Adipocyte (in vitro differentiated cells): Measurements from ENCODE around the gene MSH6.

Source experiments
- DNase-seq: peaks from one replicate; pipeline ENCODE4 v3.0.0-alpha.2; 2015; ENCODE audit warnings: low read depth
- H3K27me3 ChIP-seq: replicated peaks from 2 replicates; pipeline ENCODE4 v1.7.0; 2013; ENCODE audit warnings: mild to moderate bottlenecking, low read length, moderate library complexity; ENCODE audit not compliant: control insufficient read depth, insufficient read depth
- H3K36me3 ChIP-seq: 2 replicates; pipeline ENCODE4 v1.7.0; 2013; ENCODE audit warnings: low read length, mild to moderate bottlenecking, moderate library complexity; ENCODE audit not compliant: control insufficient read depth, insufficient read depth, severe bottlenecking
- H3K4me1 ChIP-seq: 2 replicates; pipeline ENCODE4 v1.7.0; 2013; ENCODE audit warnings: mild to moderate bottlenecking, low read length, moderate library complexity; ENCODE audit not compliant: control insufficient read depth, insufficient read depth
- H3K4me3 ChIP-seq: 2 replicates; pipeline ENCODE4 v1.7.0; 2013; ENCODE audit warnings: mild to moderate bottlenecking, low read length, moderate library complexity
- H3K9ac ChIP-seq: 2 replicates; pipeline ENCODE4 v1.7.0; 2013; ENCODE audit warnings: mild to moderate bottlenecking, low read length, moderate library complexity
- H3K9me3 ChIP-seq: 2 replicates; pipeline ENCODE4 v1.7.0; 2013; ENCODE audit warnings: mild to moderate bottlenecking, low read length, moderate library complexity; ENCODE audit not compliant: control insufficient read depth

Gene MSH6, protein sequence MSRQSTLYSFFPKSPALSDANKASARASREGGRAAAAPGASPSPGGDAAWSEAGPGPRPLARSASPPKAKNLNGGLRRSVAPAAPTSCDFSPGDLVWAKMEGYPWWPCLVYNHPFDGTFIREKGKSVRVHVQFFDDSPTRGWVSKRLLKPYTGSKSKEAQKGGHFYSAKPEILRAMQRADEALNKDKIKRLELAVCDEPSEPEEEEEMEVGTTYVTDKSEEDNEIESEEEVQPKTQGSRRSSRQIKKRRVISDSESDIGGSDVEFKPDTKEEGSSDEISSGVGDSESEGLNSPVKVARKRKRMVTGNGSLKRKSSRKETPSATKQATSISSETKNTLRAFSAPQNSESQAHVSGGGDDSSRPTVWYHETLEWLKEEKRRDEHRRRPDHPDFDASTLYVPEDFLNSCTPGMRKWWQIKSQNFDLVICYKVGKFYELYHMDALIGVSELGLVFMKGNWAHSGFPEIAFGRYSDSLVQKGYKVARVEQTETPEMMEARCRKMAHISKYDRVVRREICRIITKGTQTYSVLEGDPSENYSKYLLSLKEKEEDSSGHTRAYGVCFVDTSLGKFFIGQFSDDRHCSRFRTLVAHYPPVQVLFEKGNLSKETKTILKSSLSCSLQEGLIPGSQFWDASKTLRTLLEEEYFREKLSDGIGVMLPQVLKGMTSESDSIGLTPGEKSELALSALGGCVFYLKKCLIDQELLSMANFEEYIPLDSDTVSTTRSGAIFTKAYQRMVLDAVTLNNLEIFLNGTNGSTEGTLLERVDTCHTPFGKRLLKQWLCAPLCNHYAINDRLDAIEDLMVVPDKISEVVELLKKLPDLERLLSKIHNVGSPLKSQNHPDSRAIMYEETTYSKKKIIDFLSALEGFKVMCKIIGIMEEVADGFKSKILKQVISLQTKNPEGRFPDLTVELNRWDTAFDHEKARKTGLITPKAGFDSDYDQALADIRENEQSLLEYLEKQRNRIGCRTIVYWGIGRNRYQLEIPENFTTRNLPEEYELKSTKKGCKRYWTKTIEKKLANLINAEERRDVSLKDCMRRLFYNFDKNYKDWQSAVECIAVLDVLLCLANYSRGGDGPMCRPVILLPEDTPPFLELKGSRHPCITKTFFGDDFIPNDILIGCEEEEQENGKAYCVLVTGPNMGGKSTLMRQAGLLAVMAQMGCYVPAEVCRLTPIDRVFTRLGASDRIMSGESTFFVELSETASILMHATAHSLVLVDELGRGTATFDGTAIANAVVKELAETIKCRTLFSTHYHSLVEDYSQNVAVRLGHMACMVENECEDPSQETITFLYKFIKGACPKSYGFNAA (N-terminal part only)

DNA sequence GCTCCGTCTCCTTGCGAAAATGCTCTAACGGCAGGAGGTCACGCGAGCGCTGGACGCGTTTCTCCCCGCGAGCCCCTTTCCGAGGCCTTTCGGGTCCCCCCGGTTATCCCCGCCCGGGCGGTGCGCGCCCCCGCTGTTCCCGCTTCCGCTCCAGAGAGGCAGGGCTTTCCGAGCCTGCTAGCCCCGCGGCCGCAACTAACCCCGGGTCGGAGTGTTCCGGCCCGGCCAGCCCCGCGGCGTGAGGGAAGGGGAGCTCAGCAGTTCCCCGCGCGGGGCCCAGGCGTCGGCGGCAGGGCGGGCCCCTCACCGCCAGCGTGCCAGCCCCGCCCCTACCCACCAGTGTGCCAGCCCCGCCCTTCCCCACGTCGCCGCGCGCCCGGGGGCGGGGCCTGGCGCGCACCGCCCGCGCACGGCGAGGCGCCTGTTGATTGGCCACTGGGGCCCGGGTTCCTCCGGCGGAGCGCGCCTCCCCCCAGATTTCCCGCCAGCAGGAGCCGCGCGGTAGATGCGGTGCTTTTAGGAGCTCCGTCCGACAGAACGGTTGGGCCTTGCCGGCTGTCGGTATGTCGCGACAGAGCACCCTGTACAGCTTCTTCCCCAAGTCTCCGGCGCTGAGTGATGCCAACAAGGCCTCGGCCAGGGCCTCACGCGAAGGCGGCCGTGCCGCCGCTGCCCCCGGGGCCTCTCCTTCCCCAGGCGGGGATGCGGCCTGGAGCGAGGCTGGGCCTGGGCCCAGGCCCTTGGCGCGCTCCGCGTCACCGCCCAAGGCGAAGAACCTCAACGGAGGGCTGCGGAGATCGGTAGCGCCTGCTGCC lies at the start of gene MSH6:
MSH6 (plus strand) TSS at position 475 of the 815 bp plus-strand sequence; CDS start at position 564, 89 bp downstream.
- no peaks in the 10 kb centered on the region for H3K27me3 ChIP-seq
- peaks cover 6% of the 10 kb centered on the region for H3K4me1 ChIP-seq
- peak within 1 kb of the TSS; percentile 95 for H3K9ac ChIP-seq
- no peaks in the 10 kb centered on the region for H3K9me3 ChIP-seq
- peak; percentile 97 for DNase-seq
- no peaks in the 10 kb centered on the region for H3K36me3 ChIP-seq
- H3K4me3 ChIP-seq: peak within 1 kb of the TSS; percentile 94

DNA sequence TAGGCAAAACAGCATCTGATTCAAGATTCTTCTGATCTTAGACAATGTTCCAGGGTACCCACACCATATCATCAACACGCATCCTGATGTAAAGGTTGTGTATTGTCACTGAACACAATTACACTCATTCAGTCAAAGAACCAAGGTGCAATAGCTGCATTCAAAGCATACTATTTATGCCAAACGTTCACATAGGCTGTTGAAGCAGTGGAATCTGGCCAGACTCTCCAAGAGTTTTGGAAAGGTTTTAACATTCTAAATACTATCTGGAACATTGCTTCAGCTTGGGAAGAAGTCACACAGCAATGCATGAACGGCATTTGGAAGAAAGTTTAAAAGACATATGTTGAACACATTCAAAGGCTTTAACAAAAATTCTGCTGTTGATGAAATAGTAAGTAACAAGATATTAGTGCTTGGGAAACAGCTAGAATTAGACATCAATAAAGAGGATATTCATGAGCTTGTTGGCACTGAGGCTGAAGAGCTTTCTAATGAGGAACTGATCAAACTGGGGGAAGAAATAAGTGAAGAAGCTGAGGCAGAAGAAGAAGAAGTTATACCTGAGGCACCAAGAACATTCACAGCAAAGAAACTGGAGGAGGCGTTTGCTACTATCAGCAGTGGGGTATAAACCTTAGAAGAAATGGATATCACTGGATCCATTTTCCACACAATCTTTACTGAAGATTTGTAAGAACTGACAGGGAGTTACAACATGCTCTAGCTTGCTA lies 47.6 kb upstream of the MSH6 start:
- no peak overlapping the region for H3K4me3 ChIP-seq
- no peak overlapping the region for H3K9ac ChIP-seq
- H3K27me3 ChIP-seq: peaks cover 24% of the 10 kb centered on the region
- peak; percentile 24 for DNase-seq
- no peaks in the 10 kb centered on the region for H3K9me3 ChIP-seq
- H3K36me3 ChIP-seq: no peaks in the 10 kb centered on the region
- peaks cover 13% of the 10 kb centered on the region for H3K4me1 ChIP-seq

DNA sequence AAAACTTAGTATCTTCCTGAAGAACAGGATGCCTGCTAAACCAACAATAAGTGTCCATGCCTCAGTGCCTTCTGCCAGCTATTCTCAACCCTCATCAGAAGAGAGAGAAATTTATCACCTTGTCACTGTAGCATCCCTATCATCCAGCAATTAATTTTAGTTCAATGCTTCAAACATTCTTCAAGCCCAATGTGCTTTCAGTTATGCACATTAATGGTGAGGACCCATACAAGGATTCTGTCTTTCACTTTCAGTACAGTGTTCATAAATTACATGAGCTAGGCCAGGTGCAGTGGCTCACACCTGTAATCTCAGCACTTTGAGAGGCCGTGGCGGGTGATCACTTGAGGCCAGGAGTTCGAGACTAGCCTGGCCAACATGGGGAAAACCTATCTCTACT lies 47.0 kb upstream of the MSH6 start:
- peaks cover 24% of the 10 kb centered on the region for H3K27me3 ChIP-seq
- H3K4me3 ChIP-seq: no peak overlapping the region

DNA sequence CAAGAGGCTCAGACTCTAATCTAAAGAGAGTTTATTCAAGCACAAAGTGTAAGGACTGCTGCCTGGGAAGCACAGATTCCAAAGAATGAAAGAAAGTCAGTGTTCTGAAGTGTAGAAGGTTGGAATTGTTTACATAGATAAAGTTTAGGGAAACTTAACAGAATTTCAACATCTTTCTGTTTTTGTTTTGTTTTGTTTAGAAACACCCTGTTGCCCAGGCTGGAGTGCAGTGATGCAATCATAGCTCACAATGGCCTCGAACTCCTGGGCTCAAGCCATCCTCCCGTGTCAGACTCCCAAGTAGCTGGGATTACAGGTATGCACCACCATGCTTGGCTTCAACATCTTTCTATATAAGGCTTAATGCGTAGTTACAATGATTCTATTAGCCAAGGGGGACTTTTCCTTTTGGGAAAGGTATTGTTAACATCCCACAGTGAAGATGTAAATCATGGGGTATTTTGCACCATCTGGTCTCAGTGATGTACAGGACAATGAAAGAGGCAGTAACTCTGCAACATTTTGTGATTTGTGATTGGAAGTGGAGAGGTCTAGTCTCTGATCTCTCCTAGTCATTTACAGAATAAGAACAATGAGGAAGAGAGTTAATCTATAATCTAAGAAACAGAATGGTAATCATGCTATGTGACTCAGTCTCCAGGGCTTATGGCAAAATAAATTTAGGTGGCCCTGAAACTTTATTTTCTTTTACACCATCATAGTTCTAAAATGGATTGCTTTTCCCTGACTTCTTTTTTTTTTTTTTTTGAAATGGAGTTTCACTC lies 45.6 kb upstream of the MSH6 start:
- DNase-seq: peak; percentile 61
- H3K4me1 ChIP-seq: peaks cover 13% of the 10 kb centered on the region
- no peak overlapping the region for H3K4me3 ChIP-seq
- H3K27me3 ChIP-seq: peaks cover 37% of the 10 kb centered on the region
- H3K9me3 ChIP-seq: no peaks in the 10 kb centered on the region
- no peaks in the 10 kb centered on the region for H3K36me3 ChIP-seq
- no peak overlapping the region for H3K9ac ChIP-seq

More for the DNA sequence above, 47.0 kb upstream of the MSH6 start:
- H3K36me3 ChIP-seq: no peaks in the 10 kb centered on the region
- H3K4me1 ChIP-seq: peaks cover 13% of the 10 kb centered on the region
- no peak overlapping the region for H3K9ac ChIP-seq
- H3K9me3 ChIP-seq: no peaks in the 10 kb centered on the region
- no peak for DNase-seq

DNA sequence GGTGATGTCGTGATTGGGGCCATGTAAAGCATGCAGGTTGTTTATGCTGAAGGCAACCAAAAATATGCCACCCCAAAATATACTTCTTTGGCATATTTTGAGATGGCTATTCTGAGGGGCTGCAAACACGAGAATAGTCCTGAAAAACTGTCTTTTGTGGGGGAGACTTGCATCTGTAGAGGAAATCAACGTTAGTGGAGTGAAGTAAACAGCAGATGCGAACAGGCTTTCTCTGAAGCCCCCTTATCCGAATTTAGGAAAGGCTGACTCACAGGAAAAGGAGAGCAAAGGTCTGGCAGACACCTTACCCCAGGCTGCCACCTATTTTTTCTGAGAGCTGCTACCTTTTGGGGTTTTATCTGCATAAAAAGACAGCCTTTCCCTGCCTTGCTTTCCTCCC lies 44.6 kb upstream of the MSH6 start:
- H3K9me3 ChIP-seq: no peaks in the 10 kb centered on the region
- no peak for DNase-seq
- peaks cover 45% of the 10 kb centered on the region for H3K27me3 ChIP-seq
- H3K36me3 ChIP-seq: no peaks in the 10 kb centered on the region
- no peak overlapping the region for H3K9ac ChIP-seq
- no peak overlapping the region for H3K4me3 ChIP-seq
- peaks cover 13% of the 10 kb centered on the region for H3K4me1 ChIP-seq

DNA sequence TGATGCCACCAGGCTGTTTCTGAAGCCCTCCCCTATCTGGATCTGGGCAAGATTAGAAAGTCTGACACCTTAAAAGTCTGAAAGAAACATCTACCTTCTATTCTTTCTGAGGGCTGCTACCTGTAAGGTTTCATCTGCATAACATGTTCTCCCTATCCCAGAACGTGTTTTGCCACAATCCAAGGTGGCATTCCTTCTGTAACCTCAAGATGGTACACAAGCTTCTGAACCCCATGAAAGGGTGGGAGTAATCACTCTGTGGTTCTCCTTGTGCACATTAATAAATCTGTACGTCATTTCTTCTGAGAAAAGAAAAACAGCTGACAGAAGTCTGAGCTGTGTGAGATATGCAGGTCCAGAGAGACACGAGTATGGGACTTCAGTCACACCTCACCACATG lies 41.8 kb upstream of the MSH6 start:
- Histone ChIP-seq H3K36me3 (no peaks in the 10 kb centered on the region), H3K27me3 (peaks cover 51% of the 10 kb centered on the region), H3K4me3 (no peak overlapping the region), H3K4me1 (no peaks in the 10 kb centered on the region), H3K9ac (no peak overlapping the region), H3K9me3 (no peaks in the 10 kb centered on the region)
- DNase-seq: no peak

DNA sequence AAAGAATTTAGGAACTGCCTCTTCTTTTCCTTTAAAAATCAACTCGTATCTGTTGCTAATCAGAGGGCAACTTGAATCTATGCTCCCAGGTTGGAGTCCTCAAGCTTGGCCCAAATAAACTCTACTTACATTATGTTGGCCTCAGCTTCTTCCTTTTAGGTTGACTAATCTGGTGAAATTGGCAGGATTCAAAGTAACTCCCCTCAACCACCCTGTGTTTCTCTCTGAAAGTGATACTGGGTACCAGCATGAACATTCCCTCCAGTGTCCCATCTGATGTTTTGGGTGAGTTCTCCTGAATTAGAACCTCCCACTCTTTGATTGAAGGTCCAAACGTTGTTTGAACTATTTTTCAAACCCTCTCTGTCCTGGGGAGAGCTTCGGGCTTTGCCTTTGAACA lies 41.3 kb upstream of the MSH6 start:
- Histone ChIP-seq H3K9ac (no peak overlapping the region), H3K4me3 (no peak overlapping the region), H3K27me3 (peaks cover 51% of the 10 kb centered on the region), H3K4me1 (no peaks in the 10 kb centered on the region), H3K36me3 (no peaks in the 10 kb centered on the region), H3K9me3 (no peaks in the 10 kb centered on the region)
- DNase-seq: no peak

DNA sequence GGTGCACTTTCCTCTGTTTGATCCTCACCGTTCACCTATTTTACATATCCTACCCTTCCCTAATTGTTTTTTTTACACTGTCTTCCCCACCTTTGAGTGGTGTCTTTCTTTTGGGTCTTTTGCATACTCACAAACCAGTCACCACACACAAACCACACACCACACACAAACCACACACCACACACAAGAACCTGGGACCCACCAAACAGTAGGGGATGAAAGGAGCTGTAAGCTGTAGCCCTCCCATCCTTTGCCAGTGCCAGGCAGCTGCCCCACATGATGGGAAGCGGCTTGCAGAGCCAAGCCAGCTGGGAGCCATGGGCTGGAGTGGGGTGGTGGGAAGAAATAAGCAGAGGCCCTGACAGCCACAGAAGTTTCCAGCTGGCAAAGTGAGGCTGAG lies 38.9 kb upstream of the MSH6 start:
- Histone ChIP-seq H3K4me3 (no peak overlapping the region), H3K4me1 (no peaks in the 10 kb centered on the region), H3K9me3 (peaks cover 7% of the 10 kb centered on the region), H3K36me3 (no peaks in the 10 kb centered on the region), H3K27me3 (peaks cover 41% of the 10 kb centered on the region), H3K9ac (no peak overlapping the region)
- no peak for DNase-seq

DNA sequence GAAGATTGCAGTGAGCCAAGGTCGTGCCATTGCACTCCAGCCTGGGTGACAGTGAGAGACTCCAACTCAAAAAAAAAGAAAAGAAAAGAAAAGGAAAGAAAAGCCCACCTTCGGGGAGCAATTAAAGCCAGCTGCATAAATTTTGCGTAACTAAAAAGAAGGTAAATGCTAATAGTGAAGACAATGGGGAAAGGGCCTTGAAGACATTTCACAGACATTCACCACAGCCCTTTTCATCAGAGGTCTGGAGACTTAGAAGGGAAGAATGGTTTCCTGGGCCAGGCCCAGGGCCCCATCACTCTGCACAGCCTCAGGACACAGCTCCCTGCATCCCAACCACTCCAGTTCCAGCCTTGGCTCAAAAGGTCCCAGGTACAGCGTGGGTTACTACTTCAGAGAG lies 35.1 kb upstream of the MSH6 start:
- Histone ChIP-seq H3K4me3 (no peak overlapping the region), H3K9me3 (peaks cover 7% of the 10 kb centered on the region), H3K27me3 (peaks cover 25% of the 10 kb centered on the region), H3K36me3 (no peaks in the 10 kb centered on the region), H3K4me1 (peaks cover 7% of the 10 kb centered on the region), H3K9ac (no peak overlapping the region)
- no peak for DNase-seq
